Caco-2 (cell line): Measurements from ENCODE around the gene PBX4. TPM values are rescaled to one million over a fixed set of nuclear protein-coding genes. Genes with fewer than 3 reads are reported as not detected.

ENCODE experiments used
- BruUV-seq: library from RNA; stranded (reverse); fragments of 400-500 nt; replicated peaks from 2 replicates; lab custom pipeline; 2021; lab: Mats Ljungman, UMichigan
- CTCF ChIA-PET: fragments of 300-600 bp; sonication (Branson Sonifier 250); formaldehyde crosslinking; loops from one replicate; lab custom pipeline; 2022; ENCODE audit warnings: antibody characterized with exemption; lab: Charles Lee
- POLR2A ChIA-PET: fragments of 300-600 bp; sonication (Branson Sonifier 250); formaldehyde crosslinking; loops from one replicate; lab custom pipeline; 2022; ENCODE audit warnings: antibody characterized with exemption; lab: Charles Lee
- DNase-seq, 2 experiments: peaks; one replicate each; pipeline versions ENCODE4 v3.0.0 to v3.0.0-alpha.2; 2020 to 2022
- H3K27me3 ChIP-seq: replicated peaks from 2 replicates; pipeline ENCODE4 v1.6.0; 2011; ENCODE audit warnings: low read length; ENCODE audit not compliant: control insufficient read depth, insufficient read depth
- H3K36me3 ChIP-seq: 2 replicates; pipeline ENCODE4 v1.5.1; 2011; ENCODE audit warnings: low read length; ENCODE audit not compliant: control insufficient read depth, insufficient read depth
- H3K4me1 ChIP-seq: fragments of 250-450 bp; sonication (Bioruptor Pico); 2 replicates; pipeline ENCODE4 v1.5.1; 2020; ENCODE audit warnings: mild to moderate bottlenecking
- H3K4me3 ChIP-seq: 2 replicates; pipeline ENCODE4 v1.5.1; 2011; ENCODE audit warnings: low read depth, mild to moderate bottlenecking, control low read depth, low read length
- H3K9me3 ChIP-seq: fragments of 250-450 bp; sonication (Bioruptor Pico); 2 replicates; pipeline ENCODE4 v1.5.1; 2020; ENCODE audit warnings: mild to moderate bottlenecking, moderate library complexity
- H3K27ac Mint-ChIP-seq: one replicate; pipeline ENCODE4 v1.8.0; 2022; ENCODE audit warnings: mixed read lengths; ENCODE audit not compliant: unreplicated experiment
- H3K27me3 Mint-ChIP-seq: one replicate; pipeline ENCODE4 v1.8.0; 2022; ENCODE audit warnings: mixed read lengths; ENCODE audit not compliant: insufficient read depth, unreplicated experiment
- H3K36me3 Mint-ChIP-seq: one replicate; pipeline ENCODE4 v1.8.0; 2022; ENCODE audit warnings: mild to moderate bottlenecking, mixed read lengths; ENCODE audit not compliant: insufficient read depth, unreplicated experiment
- H3K4me1 Mint-ChIP-seq: one replicate; pipeline ENCODE4 v1.8.0; 2022; ENCODE audit warnings: low read depth, mixed read lengths; ENCODE audit not compliant: unreplicated experiment
- H3K4me3 Mint-ChIP-seq: one replicate; pipeline ENCODE4 v1.8.0; 2022; ENCODE audit warnings: mild to moderate bottlenecking, moderate library complexity, mixed read lengths; ENCODE audit not compliant: unreplicated experiment
- H3K9me3 Mint-ChIP-seq: one replicate; pipeline ENCODE4 v1.8.0; 2022; ENCODE audit warnings: mixed read lengths; ENCODE audit not compliant: unreplicated experiment
- intact Hi-C: fragments of 100-400 bp; cut with micrococcal nuclease; formaldehyde crosslinking; loops from one replicate; pipeline ENCODE4 v1.10.0; 2022; ENCODE audit not compliant: unreplicated experiment
- total RNA-seq: library from RNA; stranded (reverse); gene quantifications from 2 replicates; pipeline ENCODE4 v1.2.3, GENCODE V29; 2022
- TF ChIP-seq, protein P1 (sequence below), 2 experiments: fragments of 200-600 bp in 1 of 2; IDR thresholded peaks; 1 replicate in 1 of 2; 2 replicates in 1 of 2; pipeline versions ENCODE4 v1.5.1 to v1.8.0; 2011 to 2022; ENCODE audit warnings: antibody characterized with exemption in 1 of 2, control low read depth in 1 of 2, inconsistent platforms in 1 of 2, low read depth in 1 of 2, low read length in 1 of 2, mild to moderate bottlenecking in 1 of 2, moderate library complexity in 1 of 2; ENCODE audit not compliant: insufficient read depth in 1 of 2, severe bottlenecking in 1 of 2, unreplicated experiment in 1 of 2

The PBX4 gene
- total RNA-seq, 1 experiment from 2014 or later, result 3.5 TPM

DNA sequence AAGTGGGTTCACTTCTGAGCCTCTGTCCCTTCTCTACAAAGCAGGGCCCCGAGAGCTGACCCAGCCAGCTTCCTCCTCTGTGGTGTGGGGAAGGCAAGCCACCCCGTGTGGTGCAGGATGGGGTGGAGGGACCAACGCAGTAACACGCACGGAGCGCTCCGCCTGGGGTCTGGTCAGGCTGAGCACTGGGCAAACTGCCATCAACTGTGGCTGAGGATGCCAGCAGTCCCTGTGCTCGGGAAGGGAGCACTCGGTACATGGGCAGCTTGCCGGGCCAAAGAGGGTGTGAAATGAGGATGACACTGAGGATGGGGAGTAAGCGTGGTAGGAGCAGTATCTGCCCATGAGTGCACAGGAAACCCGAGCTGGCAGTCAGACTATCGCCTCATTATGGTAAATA is 32.6 kb upstream of the PBX4 start:
- no peak for DNase-seq
- H3K27me3 ChIP-seq, result no peaks in the 10 kb centered on the region
- CTCF ChIA-PET, result interaction anchor here (0.6 kb wide), 1 partner anchor 448 kb away, joined by 6 read pairs; the partner anchor contains the start of gene NR2C2AP
- intact Hi-C loops, result no loop called here
- Mint-ChIP-seq H3K36me3 (peaks cover 53% of the 10 kb centered on the region), H3K27ac (no peak overlapping the region), H3K4me1 (no peaks in the 10 kb centered on the region), H3K4me3 (no peak overlapping the region), H3K27me3 (no peaks in the 10 kb centered on the region), H3K9me3 (no peaks in the 10 kb centered on the region)
- peaks cover 2% of the 10 kb centered on the region for H3K36me3 ChIP-seq
- TF ChIP-seq, protein P1, sequence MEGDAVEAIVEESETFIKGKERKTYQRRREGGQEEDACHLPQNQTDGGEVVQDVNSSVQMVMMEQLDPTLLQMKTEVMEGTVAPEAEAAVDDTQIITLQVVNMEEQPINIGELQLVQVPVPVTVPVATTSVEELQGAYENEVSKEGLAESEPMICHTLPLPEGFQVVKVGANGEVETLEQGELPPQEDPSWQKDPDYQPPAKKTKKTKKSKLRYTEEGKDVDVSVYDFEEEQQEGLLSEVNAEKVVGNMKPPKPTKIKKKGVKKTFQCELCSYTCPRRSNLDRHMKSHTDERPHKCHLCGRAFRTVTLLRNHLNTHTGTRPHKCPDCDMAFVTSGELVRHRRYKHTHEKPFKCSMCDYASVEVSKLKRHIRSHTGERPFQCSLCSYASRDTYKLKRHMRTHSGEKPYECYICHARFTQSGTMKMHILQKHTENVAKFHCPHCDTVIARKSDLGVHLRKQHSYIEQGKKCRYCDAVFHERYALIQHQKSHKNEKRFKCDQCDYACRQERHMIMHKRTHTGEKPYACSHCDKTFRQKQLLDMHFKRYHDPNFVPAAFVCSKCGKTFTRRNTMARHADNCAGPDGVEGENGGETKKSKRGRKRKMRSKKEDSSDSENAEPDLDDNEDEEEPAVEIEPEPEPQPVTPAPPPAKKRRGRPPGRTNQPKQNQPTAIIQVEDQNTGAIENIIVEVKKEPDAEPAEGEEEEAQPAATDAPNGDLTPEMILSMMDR (IDR thresholded peaks at IDR 0.05; ENCODE audit: insufficient read depth in 1 of 2, low read depth in 1 of 2, low read length in 1 of 2, severe bottlenecking in 1 of 2, unreplicated experiment in 1 of 2), result no peak
- H3K9me3 ChIP-seq, result no peaks in the 10 kb centered on the region
- no peaks in the 10 kb centered on the region for H3K4me1 ChIP-seq
- POLR2A ChIA-PET, result no interaction called here
- BruUV-seq, result no TSS peak
- no peak overlapping the region for H3K4me3 ChIP-seq

DNA sequence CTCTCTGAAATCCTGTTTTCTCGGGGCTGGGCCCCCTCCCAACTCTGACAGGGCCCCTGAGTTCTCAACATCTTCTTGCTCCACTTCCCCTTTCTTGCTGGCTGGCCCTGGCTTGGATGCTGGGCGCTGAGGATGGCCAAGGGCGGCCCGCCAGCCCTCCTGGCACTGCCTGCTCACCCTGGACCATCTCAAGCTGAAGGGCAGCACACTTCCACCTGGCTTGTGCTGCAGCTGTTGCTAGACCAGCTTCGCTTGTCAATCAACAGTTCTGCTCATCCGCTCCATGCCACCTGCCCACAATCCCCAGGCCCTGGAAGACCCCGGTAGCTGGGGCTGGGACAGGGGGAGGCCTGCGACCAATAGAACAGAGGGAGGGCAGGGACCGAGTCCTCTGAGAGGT is 31.8 kb upstream of the PBX4 start:
- H3K27me3 Mint-ChIP-seq, result no peaks in the 10 kb centered on the region
- H3K36me3 Mint-ChIP-seq, result peaks cover 53% of the 10 kb centered on the region

DNA sequence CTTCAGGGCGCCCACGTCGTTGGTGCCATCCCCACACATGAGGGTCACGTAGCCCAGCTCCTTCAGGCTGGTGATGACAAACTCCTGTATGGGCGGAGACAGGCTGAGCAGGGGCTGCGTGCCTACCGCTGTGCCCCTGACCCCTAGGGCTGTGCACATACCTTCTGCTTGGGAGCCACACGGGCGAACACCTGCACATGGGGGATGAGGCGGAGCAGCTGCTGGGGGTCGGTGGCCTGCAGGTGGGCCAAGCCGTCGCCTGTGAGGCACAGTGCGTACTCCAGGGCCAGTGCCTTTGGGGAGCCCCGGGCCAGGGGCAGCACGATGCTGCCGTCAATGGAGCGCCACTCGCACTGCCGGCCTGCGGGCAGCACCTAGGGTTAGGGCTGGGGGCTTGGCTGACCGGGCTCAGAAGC is 31.1 kb upstream of the PBX4 start:
- BruUV-seq, result no TSS peak
- TF ChIP-seq, protein P1 (IDR thresholded peaks at IDR 0.05; ENCODE audit: insufficient read depth in 1 of 2, low read depth in 1 of 2, low read length in 1 of 2, severe bottlenecking in 1 of 2, unreplicated experiment in 1 of 2), result no peak
- no peak overlapping the region for H3K4me3 ChIP-seq
- H3K4me1 ChIP-seq, result no peaks in the 10 kb centered on the region
- ChIA-PET CTCF (no interaction called here), POLR2A (no interaction called here)
- no peaks in the 10 kb centered on the region for H3K27me3 ChIP-seq
- intact Hi-C loops, result no loop called here
- no peak for DNase-seq
- Mint-ChIP-seq H3K9me3 (no peaks in the 10 kb centered on the region), H3K4me1 (no peaks in the 10 kb centered on the region), H3K27me3 (no peaks in the 10 kb centered on the region), H3K36me3 (peaks cover 45% of the 10 kb centered on the region), H3K27ac (no peak overlapping the region), H3K4me3 (no peak overlapping the region)
- no peaks in the 10 kb centered on the region for H3K9me3 ChIP-seq
- H3K36me3 ChIP-seq, result no peaks in the 10 kb centered on the region; the same call in none of the 2 replicates

More for the DNA sequence above, 31.8 kb upstream of the PBX4 start:
- no peaks in the 10 kb centered on the region for H3K27me3 ChIP-seq
- H3K27ac Mint-ChIP-seq, result no peak overlapping the region
- TF ChIP-seq, protein P1 (IDR thresholded peaks at IDR 0.05; ENCODE audit: insufficient read depth in 1 of 2, low read depth in 1 of 2, low read length in 1 of 2, severe bottlenecking in 1 of 2, unreplicated experiment in 1 of 2), result no peak
- no peaks in the 10 kb centered on the region for H3K4me1 Mint-ChIP-seq
- H3K4me1 ChIP-seq, result no peaks in the 10 kb centered on the region
- H3K9me3 ChIP-seq, result no peaks in the 10 kb centered on the region
- ChIA-PET POLR2A (interaction anchor here (0.6 kb wide), 1 partner anchor 115 kb away, joined by 3 read pairs; no protein-coding TSS in a partner anchor), CTCF (no interaction called here)
- no peak overlapping the region for H3K4me3 ChIP-seq
- no peaks in the 10 kb centered on the region for H3K9me3 Mint-ChIP-seq
- H3K36me3 ChIP-seq, result no peaks in the 10 kb centered on the region; the same call in none of the 2 replicates
- no peak overlapping the region for H3K4me3 Mint-ChIP-seq
- intact Hi-C loops, result no loop called here
- DNase-seq, result no peak
- BruUV-seq, result no TSS peak
